Superior temporal gyrus (tissue), 1 donor: ENCODE data around the gene PXN.

Experiments
- DNase-seq: peaks from one replicate; pipeline ENCODE4 v3.0.0-alpha.2; 2016; ENCODE audit errors: extremely low spot score

Gene PXN

GRCh38 chr12:120172053-120172452 is 93.5 kb downstream of the PXN start:
- no peak for DNase-seq

GRCh38 chr12:120170631-120171030 is 94.9 kb downstream of the PXN start:
- DNase-seq, result no peak

- no peak for DNase-seq
These were observed 95.6 kb downstream of the PXN start for GRCh38 chr12:120169946-120170345.

DNA sequence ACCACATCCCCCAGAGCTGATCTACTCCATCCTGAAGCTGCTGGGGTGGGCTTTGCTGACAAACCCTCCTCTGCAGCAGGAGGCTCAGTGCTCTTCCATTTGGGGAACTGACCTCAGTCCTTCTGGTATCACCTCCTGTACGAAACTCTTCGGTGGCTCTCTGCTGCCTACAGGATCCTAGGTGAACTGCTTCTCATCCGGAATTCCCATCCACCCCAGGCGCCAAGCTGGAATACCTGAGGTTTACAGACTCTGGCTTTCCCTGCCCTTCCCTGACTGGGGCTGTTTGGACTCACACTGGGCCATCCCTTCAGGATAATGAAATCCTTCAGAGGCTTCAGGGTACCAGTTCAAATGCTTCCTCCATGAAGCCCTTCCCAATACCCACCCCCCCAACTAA is 97.2 kb downstream of the PXN start:
- DNase-seq, result no peak

- DNase-seq, result no peak
These were observed 97.9 kb downstream of the PXN start for GRCh38 chr12:120167529-120168095.

DNA sequence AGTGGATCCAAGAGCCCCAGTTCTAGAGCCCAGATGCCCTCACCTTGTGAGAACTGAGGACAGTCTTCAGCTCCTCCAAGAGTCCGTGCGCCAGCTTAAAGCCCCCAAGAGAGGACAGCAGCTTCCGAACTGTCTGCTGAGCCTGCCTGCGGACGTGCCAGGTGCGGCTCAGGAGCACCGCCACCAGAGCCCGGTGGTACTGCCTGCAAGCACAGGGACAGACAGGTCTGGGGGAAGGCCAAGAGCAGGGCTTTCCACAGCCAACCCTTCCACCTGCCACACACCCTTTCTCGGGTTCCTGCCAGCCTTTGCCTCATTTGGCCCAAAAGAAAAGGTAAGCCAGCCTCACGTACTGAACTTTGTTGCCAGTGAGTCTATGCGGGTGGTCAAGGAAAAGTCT is 101.2 kb downstream of the PXN start:
- no peak for DNase-seq

- no peak for DNase-seq
These were observed 102.8 kb downstream of the PXN start for GRCh38 chr12:120162763-120163162.

DNA sequence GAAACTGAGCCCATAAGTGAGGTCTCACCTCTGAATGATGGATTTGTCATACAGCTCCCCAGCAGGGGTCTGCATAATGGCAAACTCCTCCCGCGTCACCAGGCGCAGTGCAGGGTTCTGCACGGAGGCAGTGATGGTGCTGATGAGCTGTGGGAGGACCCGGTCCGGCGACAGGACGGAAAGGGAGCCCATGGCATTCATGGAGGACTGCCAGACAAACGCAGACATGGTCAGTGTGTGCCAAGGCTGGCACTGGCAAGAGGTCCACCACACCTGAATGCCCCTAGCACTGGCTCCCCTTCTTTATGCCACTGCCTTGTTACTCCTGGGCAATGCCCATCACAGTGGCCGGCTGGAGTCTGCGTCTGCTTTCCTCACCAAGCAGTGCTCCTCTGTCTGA is 103.7 kb downstream of the PXN start:
- DNase-seq, result no peak
